GM23248 (cell line): ENCODE data around the gene LIN54.

ENCODE experiments used
- EZH2 ChIP-seq: fragments of 200-600 bp; sonication (generic); IDR thresholded peaks from 2 replicates; pipeline ENCODE4 v1.6.1; 2018; ENCODE audit warnings: antibody characterized with exemption, mild to moderate bottlenecking; ENCODE audit not compliant: insufficient read depth, poor library complexity, severe bottlenecking
- EZH2phosphoT487 ChIP-seq: fragments of 200-600 bp; sonication (generic); IDR thresholded peaks from 2 replicates; pipeline ENCODE4 v1.6.1; 2018; ENCODE audit warnings: antibody characterized with exemption, moderate library complexity, mild to moderate bottlenecking, low read depth; ENCODE audit not compliant: insufficient read depth

GRCh38 chr4:82975792-82976191 lies 34.8 kb downstream of the LIN54 start:
- TF ChIP-seq EZH2phosphoT487 = no peak
- TF ChIP-seq EZH2 = no peak
